Right renal cortex interstitium (tissue), 3 donors: ENCODE results near the gene SCAF4. TPM values are rescaled to one million over a fixed set of nuclear protein-coding genes. Genes with fewer than 3 reads are reported as not detected.
"Not testable (repeated sequence)": the region's sequence is repeated elsewhere in the genome, so short reads cannot be mapped to it uniquely, and the experiment has no call there.

Experiments
- DNase-seq, 3 donors: peaks; one replicate each; pipeline ENCODE4 v3.0.0-alpha.2; 2013; ENCODE audit warnings: low read depth in 3 of 3, low spot score in 2 of 3
- polyA plus RNA-seq, 3 donors: library from polyadenylated mRNA; unstranded; fragments of 120-200 nt; gene quantifications; one replicate each; pipeline ENCODE4 v1.2.1, GENCODE V29; 2013; ENCODE audit not compliant: insufficient read length in 3 of 3

SCAF4 gene
- polyA plus RNA-seq, 3 donors: 31.9 to 37.5 (median 33.2) TPM

- DNase-seq: not testable (repeated sequence)
These were observed 5.9 kb upstream of the SCAF4 start for GRCh38 chr21:31737586-31738397.

DNA sequence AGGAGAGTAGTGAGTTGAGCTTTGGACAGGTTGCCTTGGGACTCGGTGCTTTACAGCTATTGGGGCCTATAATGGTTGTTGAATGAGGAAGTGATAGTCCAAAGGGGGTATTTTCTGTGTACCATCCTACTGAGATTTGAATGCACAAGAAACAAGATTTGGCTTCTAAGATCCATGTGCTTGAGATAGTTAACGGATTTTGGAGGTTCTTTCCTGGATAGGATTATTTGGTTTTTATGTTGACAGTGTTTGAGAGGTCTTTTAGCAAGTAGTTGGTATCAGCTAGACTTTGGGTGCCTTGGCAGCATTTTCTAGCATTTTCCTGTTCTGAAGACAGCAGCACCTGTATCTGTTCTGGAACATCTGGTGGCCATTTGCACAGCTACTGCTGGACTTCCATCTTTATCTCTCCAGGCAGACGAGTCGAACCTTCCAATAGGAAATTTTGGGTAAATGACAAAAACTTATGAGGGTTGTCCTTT, 3.6 kb upstream of the SCAF4 start:
- no peak for DNase-seq

- no peak for DNase-seq
These were observed 1.7 kb upstream of the SCAF4 start for GRCh38 chr21:31733551-31734149.

DNA sequence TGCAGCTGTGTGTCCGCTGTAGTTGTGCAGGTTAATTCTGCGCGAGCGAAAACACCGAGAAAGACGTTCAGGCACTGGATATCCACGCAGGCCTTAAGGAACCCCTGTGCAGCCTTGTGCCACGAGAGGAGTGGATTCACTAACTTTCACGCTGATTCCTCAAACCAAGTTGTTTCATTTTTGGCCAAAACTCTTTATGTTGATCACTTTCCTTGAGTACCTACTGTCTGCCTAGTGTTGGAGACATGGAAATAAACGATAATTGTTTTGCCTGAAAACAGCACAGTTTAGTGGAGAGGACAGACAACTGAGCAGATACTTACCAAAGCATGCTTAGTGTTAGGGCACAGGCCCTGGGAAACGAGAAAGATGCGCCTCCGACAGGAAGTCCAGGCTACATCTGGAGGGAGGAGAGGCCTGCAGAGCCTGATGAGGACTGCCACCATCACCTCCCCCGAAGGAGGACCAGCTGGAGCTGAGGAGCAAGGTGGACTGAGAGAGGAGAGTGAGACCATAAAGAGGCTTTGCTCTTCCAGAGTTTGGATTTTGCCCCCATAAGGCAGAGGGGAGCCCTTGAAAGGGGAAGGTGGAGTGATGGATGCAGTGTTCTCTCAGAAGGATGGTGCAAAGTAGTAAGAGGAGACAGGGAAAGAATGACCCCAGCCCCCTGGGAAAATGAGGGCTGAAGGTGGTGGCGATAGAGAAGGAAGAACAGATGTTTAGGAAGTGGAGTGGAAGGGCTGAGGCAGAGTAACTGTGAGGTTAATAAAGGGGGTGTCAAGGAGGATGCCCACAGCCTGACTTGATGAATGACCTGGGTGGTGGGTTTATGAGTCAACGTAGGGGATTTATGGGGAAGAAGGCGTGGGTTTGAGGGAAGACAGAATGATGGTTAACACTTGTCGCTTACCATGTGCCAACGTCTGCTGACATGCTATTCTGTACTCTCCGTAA, 956 bp upstream of the SCAF4 start:
- peak in 1 of 3 donors; percentile 47 for DNase-seq

- DNase-seq: peak in 1 of 3 donors; percentile 38
These were observed 662 bp downstream of the SCAF4 start for GRCh38 chr21:31731056-31731856.

- no peak for DNase-seq
These were observed 1.2 kb downstream of the SCAF4 start for GRCh38 chr21:31730712-31731055.

GRCh38 chr21:31729622-31730343, 2.1 kb downstream of the SCAF4 start:
- no peak for DNase-seq

DNA sequence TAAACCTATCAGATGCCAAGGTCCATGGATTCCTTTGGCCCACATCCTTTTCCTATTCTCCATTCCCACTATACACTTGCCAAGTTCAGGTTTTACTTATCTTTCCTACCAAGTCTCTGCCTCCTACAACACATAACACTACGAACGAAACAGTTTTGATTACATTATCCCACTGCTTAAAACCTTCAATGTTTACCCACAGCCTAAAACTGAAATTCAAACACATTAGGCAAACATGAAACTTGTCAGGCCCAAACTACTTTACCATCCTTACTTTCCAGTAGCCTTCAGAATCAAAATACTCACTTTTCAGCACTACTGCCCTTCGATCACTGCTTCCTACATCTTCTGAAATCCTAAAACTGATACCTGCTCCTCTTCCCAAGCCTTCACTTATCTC, 3.0 kb downstream of the SCAF4 start:
- DNase-seq: no peak

GRCh38 chr21:31728191-31728590, 3.7 kb downstream of the SCAF4 start:
- no peak for DNase-seq

DNA sequence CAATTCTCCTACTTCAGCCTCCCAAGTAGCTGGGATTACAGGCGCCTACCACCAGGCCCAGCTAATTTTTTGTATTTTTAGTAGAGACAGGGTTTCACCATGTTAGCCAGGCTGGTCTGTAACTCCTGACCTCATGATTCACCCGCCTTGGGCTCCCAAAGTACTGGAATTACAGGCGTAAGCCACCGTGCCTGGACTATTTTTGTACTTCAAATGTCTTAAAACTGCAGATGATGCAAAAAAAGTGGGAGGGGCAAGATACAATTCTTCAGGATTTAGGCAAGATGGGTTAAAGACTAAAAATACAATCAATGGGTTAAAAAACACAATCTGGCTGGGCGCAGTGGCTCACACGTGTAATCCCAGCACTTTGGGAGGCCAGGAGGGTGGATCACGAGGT, 4.7 kb downstream of the SCAF4 start:
- DNase-seq: no peak

DNA sequence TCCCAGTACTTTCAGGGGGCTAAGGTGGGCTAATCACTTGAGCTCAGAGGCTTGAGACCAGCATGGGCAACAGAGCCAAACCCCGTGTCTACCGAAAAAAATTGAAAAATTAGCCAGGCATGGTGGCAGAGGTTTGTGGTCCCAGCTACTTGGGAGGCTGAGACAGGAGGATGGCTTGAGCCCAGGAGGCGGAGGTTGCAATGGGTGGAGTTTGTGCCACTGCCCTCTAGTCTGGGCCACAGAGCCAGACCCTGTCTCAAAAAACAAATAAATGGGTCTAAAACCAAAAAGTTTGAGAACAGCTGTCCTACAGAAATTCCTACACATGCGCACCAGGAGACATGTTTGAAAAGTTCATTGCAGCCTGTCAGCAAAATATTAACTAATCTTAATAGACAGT, 5.5 kb downstream of the SCAF4 start:
- DNase-seq: no peak

DNA sequence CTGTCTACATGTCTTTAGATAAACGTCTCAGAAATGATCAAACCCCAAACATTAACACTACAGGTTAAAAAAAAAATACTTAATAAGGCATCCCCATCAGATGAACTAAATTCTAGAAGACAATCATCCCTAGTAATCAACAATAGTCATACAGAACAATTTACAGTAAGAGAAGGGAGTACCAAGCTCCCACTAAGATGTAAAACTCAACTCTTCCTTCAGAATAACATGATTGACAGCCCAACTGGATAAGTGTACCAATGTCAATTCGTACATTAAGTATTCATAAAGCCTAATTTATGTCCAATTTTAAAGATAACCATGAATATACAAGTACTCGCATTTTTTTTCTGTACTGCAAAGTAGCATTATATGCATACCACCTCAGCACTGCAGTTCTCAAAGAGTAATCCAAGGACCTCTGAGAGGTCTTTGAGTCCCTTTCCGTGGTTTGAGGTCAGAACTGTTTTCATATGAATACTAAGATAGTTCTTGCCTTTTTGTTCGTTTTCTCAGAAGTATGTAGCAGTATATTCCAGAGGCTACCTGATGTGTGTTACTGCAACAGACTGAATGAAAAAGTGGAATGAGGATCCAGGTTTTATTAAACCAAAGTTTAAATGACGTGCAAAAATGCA, 6.6 kb downstream of the SCAF4 start:
- no peak for DNase-seq

- DNase-seq: no peak
These were observed 7.4 kb downstream of the SCAF4 start for GRCh38 chr21:31724552-31724951.

DNA sequence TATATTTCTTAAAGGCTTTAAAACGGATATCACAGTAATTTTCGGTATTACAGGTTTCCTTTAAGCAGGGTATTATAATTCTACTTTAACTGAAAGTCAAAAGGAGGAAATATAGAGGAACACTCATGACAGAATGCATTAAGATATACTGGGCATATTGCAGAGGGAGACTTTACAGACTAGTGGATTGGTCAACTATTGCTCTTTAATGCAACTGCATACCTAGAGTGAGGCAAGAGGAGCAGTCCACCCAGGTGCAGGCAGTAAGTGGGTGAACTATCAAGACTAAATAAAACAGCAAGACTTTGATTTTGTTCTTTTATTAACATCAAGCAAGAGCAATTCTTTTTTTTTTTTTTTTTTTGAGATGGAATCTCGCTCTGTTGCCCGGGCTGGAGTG, 10.5 kb downstream of the SCAF4 start:
- no peak for DNase-seq

GRCh38 chr21:31720739-31721138, 11.2 kb downstream of the SCAF4 start:
- DNase-seq: no peak

- no peak for DNase-seq
These were observed 11.6 kb downstream of the SCAF4 start for GRCh38 chr21:31720330-31720729.

- no peak for DNase-seq
These were observed 15.8 kb downstream of the SCAF4 start for GRCh38 chr21:31716106-31716505.

- DNase-seq: no peak
These were observed 17.1 kb downstream of the SCAF4 start for GRCh38 chr21:31714741-31715365.
